ENCODE measurements around the gene PCDH9. TPM values are rescaled to one million over a fixed set of nuclear protein-coding genes. Genes with fewer than 3 reads are reported as not detected.

Gene PCDH9
- polyA plus RNA-seq, 1 donor: 1.8 TPM

- WGBS (ENCODE audit: insufficient coverage, low lambda C conversion rate): 67% methylated on average over 1 of the region's 1 CpG
- no peak overlapping the region for H3K4me3 ChIP-seq (ENCODE audit: low read length)
- H3K27me3 ChIP-seq (ENCODE audit: control insufficient read depth, insufficient read depth, low read length): no peaks in the 10 kb centered on the region
- no peak for DNase-seq
- H3K27ac ChIP-seq (ENCODE audit: low read length): no peak overlapping the region
- no peaks in the 10 kb centered on the region for H3K36me3 ChIP-seq (ENCODE audit: control insufficient read depth, insufficient read depth, low read length)
- H3K9me3 ChIP-seq (ENCODE audit: control insufficient read depth, low read depth, low read length): no peaks in the 10 kb centered on the region
- no peaks in the 10 kb centered on the region for H3K4me1 ChIP-seq (ENCODE audit: control insufficient read depth, insufficient read depth, low read length)
Measured at GRCh38 chr13:67167420-67167819, 62.7 kb downstream of the PCDH9 start.

- no peaks in the 10 kb centered on the region for H3K9me3 ChIP-seq (ENCODE audit: control insufficient read depth, low read depth, low read length)
- no peak overlapping the region for H3K4me3 ChIP-seq (ENCODE audit: low read length)
- DNase-seq: no peak
- no peaks in the 10 kb centered on the region for H3K4me1 ChIP-seq (ENCODE audit: control insufficient read depth, insufficient read depth, low read length)
- H3K27ac ChIP-seq (ENCODE audit: low read length): no peak overlapping the region
- H3K36me3 ChIP-seq (ENCODE audit: control insufficient read depth, insufficient read depth, low read length): no peaks in the 10 kb centered on the region
- H3K27me3 ChIP-seq (ENCODE audit: control insufficient read depth, insufficient read depth, low read length): no peaks in the 10 kb centered on the region
- WGBS (ENCODE audit: insufficient coverage, low lambda C conversion rate): no CpG with 5 or more reads among the region's 3 CpGs
Measured at GRCh38 chr13:67161176-67161575, 69.0 kb downstream of the PCDH9 start.

GRCh38 chr13:67158903-67159302 lies 71.2 kb downstream of the PCDH9 start:
- no peak for DNase-seq
- H3K9me3 ChIP-seq (ENCODE audit: control insufficient read depth, low read depth, low read length): no peaks in the 10 kb centered on the region
- H3K36me3 ChIP-seq (ENCODE audit: control insufficient read depth, insufficient read depth, low read length): no peaks in the 10 kb centered on the region
- no peaks in the 10 kb centered on the region for H3K27me3 ChIP-seq (ENCODE audit: control insufficient read depth, insufficient read depth, low read length)
- 100% methylated on average over 2 of the region's 5 CpGs for WGBS (ENCODE audit: insufficient coverage, low lambda C conversion rate)
- no peak overlapping the region for H3K27ac ChIP-seq (ENCODE audit: low read length)
- no peaks in the 10 kb centered on the region for H3K4me1 ChIP-seq (ENCODE audit: control insufficient read depth, insufficient read depth, low read length)
- no peak overlapping the region for H3K4me3 ChIP-seq (ENCODE audit: low read length)

- Histone ChIP-seq H3K27ac (ENCODE audit: low read length) (no peak overlapping the region), H3K9me3 (ENCODE audit: control insufficient read depth, low read depth, low read length) (no peaks in the 10 kb centered on the region), H3K36me3 (ENCODE audit: control insufficient read depth, insufficient read depth, low read length) (no peaks in the 10 kb centered on the region), H3K4me1 (ENCODE audit: control insufficient read depth, insufficient read depth, low read length) (no peaks in the 10 kb centered on the region), H3K4me3 (ENCODE audit: low read length) (no peak overlapping the region), H3K27me3 (ENCODE audit: control insufficient read depth, insufficient read depth, low read length) (no peaks in the 10 kb centered on the region)
- no peak for DNase-seq
- WGBS (ENCODE audit: insufficient coverage, low lambda C conversion rate): 100% methylated on average over 2 of the region's 7 CpGs
Measured at GRCh38 chr13:67156723-67157060, 73.4 kb downstream of the PCDH9 start.

GRCh38 chr13:67155898-67156722 lies 74.0 kb downstream of the PCDH9 start:
- Histone ChIP-seq H3K27me3 (ENCODE audit: control insufficient read depth, insufficient read depth, low read length) (no peaks in the 10 kb centered on the region), H3K9me3 (ENCODE audit: control insufficient read depth, low read depth, low read length) (no peaks in the 10 kb centered on the region), H3K27ac (ENCODE audit: low read length) (no peak overlapping the region), H3K36me3 (ENCODE audit: control insufficient read depth, insufficient read depth, low read length) (no peaks in the 10 kb centered on the region), H3K4me3 (ENCODE audit: low read length) (no peak overlapping the region), H3K4me1 (ENCODE audit: control insufficient read depth, insufficient read depth, low read length) (no peaks in the 10 kb centered on the region)
- DNase-seq: no peak
- WGBS (ENCODE audit: insufficient coverage, low lambda C conversion rate): 88% methylated on average over 5 of the region's 24 CpGs

- DNase-seq: no peak
- WGBS (ENCODE audit: insufficient coverage, low lambda C conversion rate): no CpG with 5 or more reads among the region's 2 CpGs
- H3K9me3 ChIP-seq (ENCODE audit: control insufficient read depth, low read depth, low read length): no peaks in the 10 kb centered on the region
- H3K36me3 ChIP-seq (ENCODE audit: control insufficient read depth, insufficient read depth, low read length): no peaks in the 10 kb centered on the region
- H3K4me1 ChIP-seq (ENCODE audit: control insufficient read depth, insufficient read depth, low read length): no peaks in the 10 kb centered on the region
- H3K27ac ChIP-seq (ENCODE audit: low read length): no peak overlapping the region
- H3K27me3 ChIP-seq (ENCODE audit: control insufficient read depth, insufficient read depth, low read length): no peaks in the 10 kb centered on the region
- H3K4me3 ChIP-seq (ENCODE audit: low read length): no peak overlapping the region
Measured at GRCh38 chr13:67152085-67152484, 78.1 kb downstream of the PCDH9 start.

- Histone ChIP-seq H3K4me3 (ENCODE audit: low read length) (no peak overlapping the region), H3K36me3 (ENCODE audit: control insufficient read depth, insufficient read depth, low read length) (no peaks in the 10 kb centered on the region), H3K27me3 (ENCODE audit: control insufficient read depth, insufficient read depth, low read length) (no peaks in the 10 kb centered on the region), H3K4me1 (ENCODE audit: control insufficient read depth, insufficient read depth, low read length) (no peaks in the 10 kb centered on the region), H3K9me3 (ENCODE audit: control insufficient read depth, low read depth, low read length) (no peaks in the 10 kb centered on the region), H3K27ac (ENCODE audit: low read length) (no peak overlapping the region)
- no peak for DNase-seq
Measured at GRCh38 chr13:67151652-67152051, 78.5 kb downstream of the PCDH9 start.

- no peaks in the 10 kb centered on the region for H3K4me1 ChIP-seq (ENCODE audit: control insufficient read depth, insufficient read depth, low read length)
- no peaks in the 10 kb centered on the region for H3K36me3 ChIP-seq (ENCODE audit: control insufficient read depth, insufficient read depth, low read length)
- no peaks in the 10 kb centered on the region for H3K27me3 ChIP-seq (ENCODE audit: control insufficient read depth, insufficient read depth, low read length)
- WGBS (ENCODE audit: insufficient coverage, low lambda C conversion rate): 75% methylated on average over 1 of the region's 1 CpG
- H3K27ac ChIP-seq (ENCODE audit: low read length): no peak overlapping the region
- no peak overlapping the region for H3K4me3 ChIP-seq (ENCODE audit: low read length)
- no peak for DNase-seq
- no peaks in the 10 kb centered on the region for H3K9me3 ChIP-seq (ENCODE audit: control insufficient read depth, low read depth, low read length)
Measured at GRCh38 chr13:67150608-67151007, 79.5 kb downstream of the PCDH9 start.

GRCh38 chr13:67148161-67148571 lies 82.0 kb downstream of the PCDH9 start:
- Histone ChIP-seq H3K4me1 (ENCODE audit: control insufficient read depth, insufficient read depth, low read length) (no peaks in the 10 kb centered on the region), H3K27me3 (ENCODE audit: control insufficient read depth, insufficient read depth, low read length) (no peaks in the 10 kb centered on the region), H3K27ac (ENCODE audit: low read length) (no peak overlapping the region), H3K36me3 (ENCODE audit: control insufficient read depth, insufficient read depth, low read length) (no peaks in the 10 kb centered on the region), H3K9me3 (ENCODE audit: control insufficient read depth, low read depth, low read length) (no peaks in the 10 kb centered on the region), H3K4me3 (ENCODE audit: low read length) (no peak overlapping the region)
- WGBS (ENCODE audit: insufficient coverage, low lambda C conversion rate): 48% methylated on average over 2 of the region's 2 CpGs
- no peak for DNase-seq

GRCh38 chr13:67147342-67148133 lies 82.6 kb downstream of the PCDH9 start:
- no peaks in the 10 kb centered on the region for H3K4me1 ChIP-seq (ENCODE audit: control insufficient read depth, insufficient read depth, low read length)
- no peak overlapping the region for H3K27ac ChIP-seq (ENCODE audit: low read length)
- H3K27me3 ChIP-seq (ENCODE audit: control insufficient read depth, insufficient read depth, low read length): no peaks in the 10 kb centered on the region
- H3K36me3 ChIP-seq (ENCODE audit: control insufficient read depth, insufficient read depth, low read length): no peaks in the 10 kb centered on the region
- DNase-seq: peak in 1 of 2 donors; percentile 7
- H3K4me3 ChIP-seq (ENCODE audit: low read length): no peak overlapping the region
- 81% methylated on average over 3 of the region's 6 CpGs for WGBS (ENCODE audit: insufficient coverage, low lambda C conversion rate)
- H3K9me3 ChIP-seq (ENCODE audit: control insufficient read depth, low read depth, low read length): no peaks in the 10 kb centered on the region
